ENCODE results near the gene CDO1.
"Not testable (repeated sequence)": the region's sequence is repeated elsewhere in the genome, so short reads cannot be mapped to it uniquely, and the experiment has no call there.

Gene CDO1

DNA sequence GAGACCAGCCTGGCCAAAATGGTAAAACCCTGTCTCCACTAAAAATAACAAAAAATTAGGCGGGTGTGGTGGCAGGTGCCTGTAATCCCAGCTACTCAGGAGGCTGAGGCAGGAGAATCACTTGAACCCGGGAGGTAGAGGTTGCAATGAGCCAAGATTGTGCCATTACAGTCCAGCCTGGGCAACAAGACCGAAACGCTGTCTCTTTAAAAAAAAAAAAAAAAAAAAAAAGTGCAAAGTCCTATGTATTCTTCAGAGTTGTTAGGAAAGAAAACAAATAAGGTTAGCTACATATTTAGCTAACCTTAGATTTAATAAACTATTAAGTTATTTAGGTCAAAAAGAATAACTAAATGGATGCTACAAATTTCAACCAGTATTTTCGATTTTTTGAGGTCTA, 13.5 kb upstream of the CDO1 start:
- H3K27ac ChIP-seq, result no peak overlapping the region
- TF ChIP-seq, protein P1, sequence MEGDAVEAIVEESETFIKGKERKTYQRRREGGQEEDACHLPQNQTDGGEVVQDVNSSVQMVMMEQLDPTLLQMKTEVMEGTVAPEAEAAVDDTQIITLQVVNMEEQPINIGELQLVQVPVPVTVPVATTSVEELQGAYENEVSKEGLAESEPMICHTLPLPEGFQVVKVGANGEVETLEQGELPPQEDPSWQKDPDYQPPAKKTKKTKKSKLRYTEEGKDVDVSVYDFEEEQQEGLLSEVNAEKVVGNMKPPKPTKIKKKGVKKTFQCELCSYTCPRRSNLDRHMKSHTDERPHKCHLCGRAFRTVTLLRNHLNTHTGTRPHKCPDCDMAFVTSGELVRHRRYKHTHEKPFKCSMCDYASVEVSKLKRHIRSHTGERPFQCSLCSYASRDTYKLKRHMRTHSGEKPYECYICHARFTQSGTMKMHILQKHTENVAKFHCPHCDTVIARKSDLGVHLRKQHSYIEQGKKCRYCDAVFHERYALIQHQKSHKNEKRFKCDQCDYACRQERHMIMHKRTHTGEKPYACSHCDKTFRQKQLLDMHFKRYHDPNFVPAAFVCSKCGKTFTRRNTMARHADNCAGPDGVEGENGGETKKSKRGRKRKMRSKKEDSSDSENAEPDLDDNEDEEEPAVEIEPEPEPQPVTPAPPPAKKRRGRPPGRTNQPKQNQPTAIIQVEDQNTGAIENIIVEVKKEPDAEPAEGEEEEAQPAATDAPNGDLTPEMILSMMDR (conservative IDR thresholded peaks at IDR 0.05), result no peak

DNA sequence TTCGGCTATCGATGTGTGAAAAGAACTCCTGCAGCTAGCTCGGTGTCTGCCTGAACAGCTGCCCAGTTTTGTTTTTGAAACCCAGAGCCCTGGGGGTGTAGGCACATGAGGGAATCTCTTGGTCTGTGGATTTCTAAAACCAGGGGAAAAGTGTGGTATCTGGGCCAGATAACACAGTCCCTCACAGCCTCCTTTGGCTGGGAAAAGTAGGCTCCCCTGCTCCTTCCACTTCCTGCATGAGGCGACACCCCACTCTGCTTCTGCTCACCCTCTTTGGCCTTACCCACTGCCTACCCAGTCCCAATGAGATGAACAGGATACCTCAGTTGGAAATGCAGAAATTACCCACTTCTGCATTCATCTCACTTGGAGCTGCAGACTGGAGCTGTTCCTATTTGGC, 9.5 kb upstream of the CDO1 start:
- TF ChIP-seq, protein P1 (conservative IDR thresholded peaks at IDR 0.05), result no peak
- H3K27ac ChIP-seq, result no peak overlapping the region

DNA sequence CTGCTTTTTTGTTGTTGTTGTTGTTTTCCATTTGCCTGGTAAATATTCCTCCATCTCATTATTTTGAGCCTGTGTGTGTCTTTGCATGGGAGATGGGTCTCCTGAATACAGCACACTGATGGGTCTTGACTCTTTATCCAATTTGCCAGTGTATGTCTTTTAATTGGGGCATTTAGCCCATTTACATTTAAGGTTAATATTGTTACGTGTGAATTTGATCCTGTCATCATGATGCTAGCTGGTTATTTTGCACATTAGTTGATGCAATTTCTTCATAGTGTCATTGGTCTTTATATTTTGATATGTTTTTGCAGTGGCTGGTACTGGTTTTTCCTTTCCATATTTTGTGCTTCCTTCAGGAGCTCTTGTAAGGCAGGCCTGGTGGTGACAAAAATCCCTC, 8.5 kb upstream of the CDO1 start:
- not testable (repeated sequence) for H3K27ac ChIP-seq

DNA sequence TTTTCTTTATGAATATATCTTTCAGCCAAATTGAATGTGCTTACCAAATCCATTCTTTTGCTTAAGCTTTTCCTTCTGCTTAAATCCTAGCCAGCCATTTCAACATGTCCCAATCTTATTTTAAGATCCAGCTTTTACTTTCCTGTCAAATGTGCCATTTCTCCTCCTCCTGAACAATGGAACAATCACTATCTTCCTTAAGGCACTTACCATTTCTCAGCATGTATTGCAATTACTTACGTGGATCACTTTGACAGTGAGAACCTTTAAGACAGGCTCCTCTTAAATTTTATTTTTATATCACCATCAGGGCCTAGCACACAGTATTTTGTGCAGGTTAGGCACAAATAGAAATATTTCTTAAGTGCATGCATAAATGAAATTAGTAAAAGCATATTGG, 4.4 kb upstream of the CDO1 start:
- TF ChIP-seq, protein P1 (conservative IDR thresholded peaks at IDR 0.05), result no peak
- H3K27ac ChIP-seq, result no peak overlapping the region

DNA sequence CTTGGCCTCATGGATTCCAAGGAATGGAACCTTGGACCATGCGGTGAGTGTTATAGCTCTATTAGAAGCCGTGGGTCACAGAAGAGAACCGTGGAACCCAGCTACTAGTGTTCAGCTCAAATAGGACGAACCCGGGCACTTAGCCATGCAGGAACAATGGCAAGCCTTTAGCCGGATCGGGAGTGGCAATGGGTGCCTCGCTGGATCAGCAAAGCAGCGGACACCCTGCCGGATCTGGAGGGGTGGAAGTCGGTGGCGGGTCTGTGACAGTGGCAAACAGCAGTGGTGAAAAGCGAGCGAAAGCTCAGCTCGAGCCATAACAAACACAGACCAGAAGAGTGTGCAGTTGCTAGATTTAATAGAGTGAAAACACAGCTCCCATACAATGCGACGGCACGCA, 2.4 kb upstream of the CDO1 start:
- no peak overlapping the region for H3K27ac ChIP-seq
- TF ChIP-seq, protein P1 (conservative IDR thresholded peaks at IDR 0.05), result no peak

DNA sequence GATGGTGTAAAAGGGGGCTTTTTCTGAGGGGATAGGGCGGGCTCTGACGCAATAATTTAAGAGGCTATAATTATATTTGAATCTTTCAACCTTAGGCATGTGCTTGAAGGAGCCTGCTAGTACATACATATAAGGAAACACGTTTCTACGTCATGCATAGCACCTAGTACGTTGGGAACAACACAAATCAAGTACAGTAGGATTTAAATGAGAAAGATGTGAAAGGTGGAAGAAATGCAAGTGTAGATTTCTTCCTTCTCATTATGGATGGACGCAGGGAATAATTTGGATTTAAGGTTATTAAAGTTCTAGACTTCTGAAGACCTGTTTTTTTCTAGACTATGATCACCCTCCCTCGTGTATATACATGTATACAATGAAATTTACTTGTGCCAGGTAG, 927 bp upstream of the CDO1 start:
- peak overlapping the region; percentile 88 for H3K27ac ChIP-seq
- TF ChIP-seq, protein P1 (conservative IDR thresholded peaks at IDR 0.05), result no peak

DNA sequence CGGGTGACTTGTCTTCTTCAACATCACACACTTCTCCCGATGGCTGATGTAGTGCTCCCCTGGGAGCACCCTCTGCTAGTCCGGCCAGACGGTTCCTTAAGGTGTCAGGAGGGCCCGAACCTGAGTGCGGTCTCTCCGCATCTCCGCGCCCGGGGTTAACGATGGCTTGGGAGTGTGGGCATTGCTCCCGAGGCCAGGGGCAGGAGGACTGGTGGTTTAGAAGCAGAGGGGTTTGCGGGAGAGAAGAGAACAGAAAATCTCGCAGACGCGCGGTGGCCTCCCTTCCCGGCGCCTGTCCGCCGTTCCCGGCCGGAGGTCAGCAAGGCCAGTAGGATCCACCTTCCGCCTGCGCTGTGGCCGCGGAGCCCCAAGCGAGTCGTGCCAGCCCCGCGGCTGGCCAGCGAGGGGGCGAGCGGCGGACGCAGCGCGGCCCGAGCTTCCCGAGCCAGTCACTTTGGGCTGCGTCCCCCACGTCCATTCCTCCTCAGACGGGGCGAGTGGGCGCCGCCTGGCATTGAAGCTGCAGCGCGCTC, 700 bp downstream of the CDO1 start:
- TF ChIP-seq, protein P1 (conservative IDR thresholded peaks at IDR 0.05), result no peak
- H3K27ac ChIP-seq, result peak overlapping the region; percentile 88

DNA sequence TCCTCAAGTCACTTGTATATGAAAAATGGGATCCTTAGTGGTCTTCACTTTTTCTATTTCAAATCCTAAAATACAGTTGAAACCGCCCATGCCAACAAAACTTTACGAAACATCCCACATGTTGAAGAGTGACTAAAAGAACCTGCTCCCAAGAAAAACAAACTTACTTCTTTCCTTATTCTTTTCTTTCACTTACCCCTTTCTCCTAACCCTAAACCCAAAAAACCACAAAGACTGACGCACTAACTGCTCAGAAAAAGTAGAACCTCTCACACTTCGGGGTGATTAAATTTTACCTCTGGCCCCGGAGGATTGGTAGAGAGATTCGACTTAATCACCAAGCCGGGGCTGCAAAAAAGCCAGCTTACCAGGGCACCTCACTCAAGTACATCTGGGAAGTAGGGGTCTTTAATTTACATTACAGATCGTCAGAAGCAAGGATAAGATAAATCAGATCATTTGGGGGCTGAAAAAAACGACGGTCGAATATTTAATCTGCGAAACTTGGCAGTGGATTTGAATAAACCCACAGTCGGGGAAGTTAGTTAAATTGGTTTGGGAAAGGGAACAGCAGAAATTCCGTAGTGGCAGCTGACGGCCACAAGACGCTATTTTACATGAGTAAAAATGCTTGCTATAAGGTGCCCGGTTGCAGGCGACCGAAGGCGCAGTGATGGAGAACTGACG, 1.3 kb downstream of the CDO1 start:
- TF ChIP-seq, protein P1 (conservative IDR thresholded peaks at IDR 0.05), result peak; percentile 31; the same call in 1 of the 2 replicates

More for the DNA sequence above, 1.3 kb downstream of the CDO1 start:
- peak overlapping the region; percentile 88 for H3K27ac ChIP-seq

All from VCaP (cell line).